Smooth muscle cell (in vitro differentiated cells): ENCODE results near the gene GEMIN5. TPM values are rescaled to one million over a fixed set of nuclear protein-coding genes. Genes with fewer than 3 reads are reported as not detected.

Experiments used
- DNase-seq: peaks from one replicate; lab custom pipeline; 2025; ENCODE audit not compliant: unreplicated experiment; lab: John Stamatoyannopoulos, UW
- H2AFZ ChIP-seq: fragments of 200-600 bp; sonication (generic); 2 replicates; pipeline ENCODE4 v1.6.0; 2016; ENCODE audit warnings: antibody characterized with exemption, low read depth, mild to moderate bottlenecking
- H3F3A ChIP-seq: fragments of 200-600 bp; sonication (generic); 2 replicates; pipeline ENCODE4 v1.6.0; 2017; ENCODE audit warnings: antibody characterized with exemption, low read depth
- H3K27ac ChIP-seq: fragments of 200-600 bp; sonication (generic); 2 replicates; pipeline ENCODE4 v1.5.1; 2016; ENCODE audit warnings: low read depth, mild to moderate bottlenecking
- H3K27me3 ChIP-seq: fragments of 200-600 bp; sonication (generic); 2 replicates; pipeline ENCODE4 v1.6.1; 2016; ENCODE audit warnings: low read depth, mild to moderate bottlenecking
- H3K36me3 ChIP-seq: fragments of 200-600 bp; sonication (generic); 2 replicates; pipeline ENCODE4 v1.5.1; 2016; ENCODE audit warnings: low read depth
- H3K4me1 ChIP-seq: fragments of 200-600 bp; sonication (generic); 2 replicates; pipeline ENCODE4 v1.5.1; 2016; ENCODE audit warnings: low read depth
- H3K4me2 ChIP-seq: fragments of 200-600 bp; sonication (generic); 2 replicates; pipeline ENCODE4 v1.6.0; 2016; ENCODE audit warnings: mild to moderate bottlenecking
- H3K4me3 ChIP-seq: fragments of 200-600 bp; sonication (generic); 2 replicates; pipeline ENCODE4 v1.5.1; 2016; ENCODE audit warnings: mild to moderate bottlenecking
- H3K79me2 ChIP-seq: fragments of 200-600 bp; sonication (generic); 2 replicates; pipeline ENCODE4 v1.6.0; 2016; ENCODE audit warnings: low read depth, mild to moderate bottlenecking
- H3K9ac ChIP-seq: fragments of 200-600 bp; sonication (generic); 2 replicates; pipeline ENCODE4 v1.6.0; 2016; ENCODE audit warnings: low read depth
- H3K9me3 ChIP-seq: fragments of 200-600 bp; sonication (generic); replicated peaks from 2 replicates; pipeline ENCODE4 v1.5.1; 2016; ENCODE audit warnings: low read depth
- H4K20me1 ChIP-seq: fragments of 200-600 bp; sonication (generic); 2 replicates; pipeline ENCODE4 v1.6.0; 2016; ENCODE audit warnings: low read depth
- CTCF ChIP-seq: fragments of 200-600 bp; sonication (generic); IDR thresholded peaks from 2 replicates; pipeline ENCODE4 v1.5.1; 2017; ENCODE audit warnings: borderline replicate concordance, mild to moderate bottlenecking, antibody characterized with exemption; ENCODE audit not compliant: insufficient read depth, poor library complexity, severe bottlenecking
- WGBS: methylation state at CpG from one replicate; pipeline ENCODE4 v1.1.7; 2016; ENCODE audit warnings: low lambda C conversion rate; 5-methylcytosine and 5-hydroxymethylcytosine counted together
- polyA plus RNA-seq: library from polyadenylated mRNA; unstranded; fragments of >200 nt; fragmentation: Nextera tagmentation; extraction: Ambion mirVana; gene quantifications from 2 replicates; pipeline ENCODE4 v1.2.1, GENCODE V29; 2016
- total RNA-seq: library from RNA; depleted of rRNA; stranded (reverse); fragments of >200 nt; gene quantifications from 2 replicates; pipeline ENCODE4 v1.2.3, GENCODE V29; 2014

Gene GEMIN5
- total and polyA plus RNA-seq, 2 experiments from 2014 or later, result 5.3 to 11.1 TPM

- Histone ChIP-seq H3K79me2 (peaks cover 20% of the 10 kb centered on the region), H3K4me2 (peak overlapping the region; percentile 98), H3K27me3 (no peaks in the 10 kb centered on the region), H3F3A (no peaks in the 10 kb centered on the region), H2AFZ (peak overlapping the region; percentile 98), H3K9me3 (no peaks in the 10 kb centered on the region), H4K20me1 (no peaks in the 10 kb centered on the region), H3K4me1 (peaks cover 16% of the 10 kb centered on the region), H3K4me3 (peak overlapping the region; percentile 86), H3K27ac (no peak overlapping the region), H3K36me3 (no peaks in the 10 kb centered on the region), H3K9ac (peak overlapping the region; percentile 71)
- TF ChIP-seq CTCF, result no peak
- 23% methylated on average over 11 of the region's 11 CpGs for WGBS
- DNase-seq, result no peak
These were observed 759 bp downstream of the GEMIN5 start for GRCh38 chr5:154937186-154937717.

- DNase-seq, result no peak
- no peak for TF ChIP-seq CTCF
- H3K79me2 ChIP-seq, result peaks cover 7% of the 10 kb centered on the region
- H3K36me3 ChIP-seq, result no peaks in the 10 kb centered on the region
- no peaks in the 10 kb centered on the region for H4K20me1 ChIP-seq
- H3K27ac ChIP-seq, result no peak overlapping the region
- H3K4me1 ChIP-seq, result peaks cover 5% of the 10 kb centered on the region
- no peak overlapping the region for H3K4me2 ChIP-seq
- no peaks in the 10 kb centered on the region for H3K27me3 ChIP-seq
- no peak overlapping the region for H3K9ac ChIP-seq
- no peak overlapping the region for H3K4me3 ChIP-seq
- no peaks in the 10 kb centered on the region for H3F3A ChIP-seq
- H2AFZ ChIP-seq, result no peak overlapping the region
- no peaks in the 10 kb centered on the region for H3K9me3 ChIP-seq
These were observed 3.1 kb downstream of the GEMIN5 start for GRCh38 chr5:154934881-154935280.

GRCh38 chr5:154933537-154933936, 4.5 kb downstream of the GEMIN5 start:
- H4K20me1 ChIP-seq, result no peaks in the 10 kb centered on the region
- H3F3A ChIP-seq, result no peaks in the 10 kb centered on the region
- no peak overlapping the region for H3K4me3 ChIP-seq
- peaks cover 5% of the 10 kb centered on the region for H3K4me1 ChIP-seq
- H3K79me2 ChIP-seq, result peaks cover 7% of the 10 kb centered on the region
- H3K4me2 ChIP-seq, result no peak overlapping the region
- 85% methylated on average over 3 of the region's 3 CpGs for WGBS
- no peak for TF ChIP-seq CTCF
- H3K9me3 ChIP-seq, result no peaks in the 10 kb centered on the region
- no peaks in the 10 kb centered on the region for H3K36me3 ChIP-seq
- no peak overlapping the region for H3K9ac ChIP-seq
- no peak overlapping the region for H2AFZ ChIP-seq
- H3K27ac ChIP-seq, result no peak overlapping the region
- DNase-seq, result no peak
- H3K27me3 ChIP-seq, result no peaks in the 10 kb centered on the region
